Testis (tissue), 3 donors: ENCODE results near the gene SRCIN1. TPM values are rescaled to one million over a fixed set of nuclear protein-coding genes. Genes with fewer than 3 reads are reported as not detected.

ENCODE experiments used
- DNase-seq: peaks from one replicate; pipeline ENCODE4 v3.0.0-alpha.2; 2019
- H3K27ac ChIP-seq, 2 donors: fragments of 200-600 bp; sonication (generic); one replicate each; pipeline ENCODE4 v1.5.1; 2019
- H3K27me3 ChIP-seq: fragments of 200-600 bp; sonication (generic); one replicate; pipeline ENCODE4 v1.5.1; 2019
- H3K36me3 ChIP-seq: fragments of 200-600 bp; sonication (generic); one replicate; pipeline ENCODE4 v1.5.1; 2017; ENCODE audit warnings: low read depth; ENCODE audit errors: missing control alignments
- H3K4me1 ChIP-seq: fragments of 200-600 bp; sonication (generic); one replicate; pipeline ENCODE4 v1.5.1; 2019
- H3K4me3 ChIP-seq, 2 donors: fragments of 200-600 bp; sonication (generic); one replicate each; pipeline ENCODE4 v1.5.1; 2017 to 2019
- H3K9me3 ChIP-seq: fragments of 200-600 bp; sonication (generic); one replicate; pipeline ENCODE4 v1.5.1; 2017
- POLR2A ChIP-seq: fragments of 450-650 bp; IDR thresholded peaks from one replicate; pipeline ENCODE4 v1.6.1; 2017; ENCODE audit warnings: antibody characterized with exemption, mild to moderate bottlenecking, moderate library complexity
- WGBS, 2 donors: methylation state at CpG; one replicate each; pipeline ENCODE4 v1.1.5; 2018; 5-methylcytosine and 5-hydroxymethylcytosine counted together
- intact Hi-C: fragments of 100-400 bp; cut with DNase I; formaldehyde crosslinking; loops from one replicate; pipeline ENCODE4 v1.15.1; 2023; ENCODE audit warnings: low total_unique reads
- polyA plus RNA-seq: library from polyadenylated mRNA; stranded (reverse); fragments of 350-450 nt; fragmentation: Illumina TruSeq; extraction: RNeasy Lipid Tissue Mini Kit (QIAGEN cat#74804); gene quantifications from one replicate; pipeline ENCODE4 v1.2.3, GENCODE V29; 2014; ENCODE audit warnings: low read depth, low replicate concordance; ENCODE audit not compliant: insufficient read depth
- total RNA-seq, 2 donors: library from RNA; depleted of rRNA; stranded (reverse); fragments of >200 nt; gene quantifications; one replicate each; pipeline ENCODE4 v1.2.3, GENCODE V29; 2016
- TF ChIP-seq, protein P1 (sequence below), 3 experiments: fragments of 450-650 bp in 2 of 3; fragments of 200-600 bp in 1 of 3; sonication (generic) in 1 of 3; IDR thresholded peaks; one replicate each; pipeline ENCODE4 v1.5.1; 2016 to 2019; ENCODE audit warnings: antibody characterized with exemption in 3 of 3, mild to moderate bottlenecking in 2 of 3, moderate library complexity in 1 of 3

SRCIN1 gene
- total and polyA plus RNA-seq, 3 donors from 2014 or later: 3.2 to 8.9 (median 6.2) TPM

DNA sequence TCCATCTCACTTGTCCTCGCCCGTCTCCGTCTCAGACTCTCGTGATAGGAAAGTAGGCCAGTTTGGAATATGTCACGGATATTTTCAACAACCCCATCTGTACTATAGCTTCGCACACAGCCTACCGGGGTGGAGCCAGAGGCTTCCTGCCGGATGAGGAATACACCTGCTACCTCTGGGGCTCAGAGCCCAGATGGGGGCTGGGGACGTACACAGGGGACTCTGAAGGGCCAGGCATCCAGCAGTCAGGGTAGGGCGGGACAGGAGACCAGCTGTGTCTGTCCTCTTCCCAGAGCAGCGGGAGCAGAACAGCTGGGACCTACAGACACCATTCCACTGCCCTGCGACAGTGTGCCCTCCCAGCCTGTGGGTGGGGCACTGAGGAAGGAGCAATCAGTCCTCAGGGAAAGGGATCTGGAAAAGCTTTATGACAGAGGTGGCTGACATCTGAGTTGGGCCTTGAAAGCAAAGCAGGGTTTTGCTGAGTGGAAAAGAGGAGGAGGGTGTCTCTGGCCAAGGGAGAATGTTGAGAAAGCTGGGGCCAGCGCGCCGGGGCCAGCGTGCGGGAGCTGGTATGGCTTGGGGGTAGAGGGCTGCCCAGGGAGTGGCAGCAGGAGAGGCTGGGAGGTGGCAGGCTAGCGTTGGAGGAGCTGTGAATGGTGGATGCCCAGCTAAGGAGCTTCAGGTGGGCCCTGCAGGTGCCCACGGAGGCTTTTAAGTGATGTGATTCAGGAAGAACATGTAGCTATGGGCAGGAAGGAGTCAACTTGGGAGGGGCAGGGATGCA is 11.5 kb upstream of the SRCIN1 start:
- intact Hi-C loops: no loop called here
- Histone ChIP-seq H3K9me3 (no peaks in the 10 kb centered on the region), H3K27ac (no peak overlapping the region), H3K4me1 (no peaks in the 10 kb centered on the region), H3K4me3 (no peak overlapping the region), H3K27me3 (no peaks in the 10 kb centered on the region), H3K36me3 (no peaks in the 10 kb centered on the region)
- 90 to 91% methylated on average over 16 to 19 of the region's 19 CpGs for WGBS, 2 donors
- no peak for DNase-seq
- TF ChIP-seq POLR2A: no peak
- TF ChIP-seq, protein P1, sequence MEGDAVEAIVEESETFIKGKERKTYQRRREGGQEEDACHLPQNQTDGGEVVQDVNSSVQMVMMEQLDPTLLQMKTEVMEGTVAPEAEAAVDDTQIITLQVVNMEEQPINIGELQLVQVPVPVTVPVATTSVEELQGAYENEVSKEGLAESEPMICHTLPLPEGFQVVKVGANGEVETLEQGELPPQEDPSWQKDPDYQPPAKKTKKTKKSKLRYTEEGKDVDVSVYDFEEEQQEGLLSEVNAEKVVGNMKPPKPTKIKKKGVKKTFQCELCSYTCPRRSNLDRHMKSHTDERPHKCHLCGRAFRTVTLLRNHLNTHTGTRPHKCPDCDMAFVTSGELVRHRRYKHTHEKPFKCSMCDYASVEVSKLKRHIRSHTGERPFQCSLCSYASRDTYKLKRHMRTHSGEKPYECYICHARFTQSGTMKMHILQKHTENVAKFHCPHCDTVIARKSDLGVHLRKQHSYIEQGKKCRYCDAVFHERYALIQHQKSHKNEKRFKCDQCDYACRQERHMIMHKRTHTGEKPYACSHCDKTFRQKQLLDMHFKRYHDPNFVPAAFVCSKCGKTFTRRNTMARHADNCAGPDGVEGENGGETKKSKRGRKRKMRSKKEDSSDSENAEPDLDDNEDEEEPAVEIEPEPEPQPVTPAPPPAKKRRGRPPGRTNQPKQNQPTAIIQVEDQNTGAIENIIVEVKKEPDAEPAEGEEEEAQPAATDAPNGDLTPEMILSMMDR (IDR thresholded peaks at IDR 0.05): no peak

GRCh38 chr17:38616361-38616760 is 10.6 kb upstream of the SRCIN1 start:
- DNase-seq: no peak
- Histone ChIP-seq H3K9me3 (no peaks in the 10 kb centered on the region), H3K4me1 (no peaks in the 10 kb centered on the region), H3K27me3 (no peaks in the 10 kb centered on the region), H3K4me3 (no peak overlapping the region), H3K36me3 (no peaks in the 10 kb centered on the region), H3K27ac (no peak overlapping the region)
- 83 to 92% methylated on average over 5 of the region's 5 CpGs for WGBS, 2 donors
- intact Hi-C loops: no loop called here
- TF ChIP-seq, protein P1 (IDR thresholded peaks at IDR 0.05): no peak
- no peak for TF ChIP-seq POLR2A

DNA sequence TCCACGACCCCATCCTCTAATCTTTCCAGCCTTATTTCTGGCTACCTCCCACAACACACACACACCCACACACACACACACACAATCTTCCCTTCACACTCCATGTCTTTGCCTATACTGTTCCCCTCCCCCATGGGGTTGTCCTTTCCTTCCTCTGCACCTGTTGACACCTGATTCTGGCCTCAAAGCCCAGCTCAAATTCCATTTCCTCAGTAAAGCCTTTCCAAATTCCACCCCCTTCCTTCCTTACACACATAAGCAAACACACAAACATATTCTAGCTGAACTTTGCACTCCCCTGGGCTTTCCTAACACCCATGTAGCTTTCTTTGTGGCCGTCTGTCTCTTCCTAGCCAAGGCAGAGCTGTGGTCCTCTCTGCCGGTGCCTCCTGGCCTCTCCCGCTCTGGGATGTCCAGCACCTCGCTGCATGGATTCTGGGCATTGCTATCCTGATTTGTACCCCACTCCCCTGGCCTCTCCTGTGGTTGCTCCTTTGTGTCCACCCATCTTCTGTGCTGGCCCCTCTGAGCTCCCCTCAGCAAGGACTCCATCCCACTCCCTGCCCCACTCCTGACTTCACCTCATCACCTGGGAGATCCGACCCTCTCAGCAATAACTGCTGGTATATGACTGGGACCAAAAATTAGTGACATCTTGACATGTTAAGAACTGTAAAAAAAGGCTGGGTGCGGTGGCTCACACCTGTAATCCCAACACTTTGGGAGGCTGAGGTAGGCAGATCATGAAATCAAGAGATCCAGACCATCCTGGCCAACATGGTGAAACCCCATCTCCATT is 8.4 kb upstream of the SRCIN1 start:
- 81 to 90% methylated on average over 7 of the region's 7 CpGs for WGBS, 2 donors
- no peak for DNase-seq
- H3K4me3 ChIP-seq: no peak overlapping the region
- H3K9me3 ChIP-seq: no peaks in the 10 kb centered on the region
- intact Hi-C loops: no loop called here
- H3K27ac ChIP-seq: no peak overlapping the region
- TF ChIP-seq, protein P1 (IDR thresholded peaks at IDR 0.05): no peak
- TF ChIP-seq POLR2A: no peak
- no peaks in the 10 kb centered on the region for H3K27me3 ChIP-seq
- no peaks in the 10 kb centered on the region for H3K4me1 ChIP-seq
- no peaks in the 10 kb centered on the region for H3K36me3 ChIP-seq

DNA sequence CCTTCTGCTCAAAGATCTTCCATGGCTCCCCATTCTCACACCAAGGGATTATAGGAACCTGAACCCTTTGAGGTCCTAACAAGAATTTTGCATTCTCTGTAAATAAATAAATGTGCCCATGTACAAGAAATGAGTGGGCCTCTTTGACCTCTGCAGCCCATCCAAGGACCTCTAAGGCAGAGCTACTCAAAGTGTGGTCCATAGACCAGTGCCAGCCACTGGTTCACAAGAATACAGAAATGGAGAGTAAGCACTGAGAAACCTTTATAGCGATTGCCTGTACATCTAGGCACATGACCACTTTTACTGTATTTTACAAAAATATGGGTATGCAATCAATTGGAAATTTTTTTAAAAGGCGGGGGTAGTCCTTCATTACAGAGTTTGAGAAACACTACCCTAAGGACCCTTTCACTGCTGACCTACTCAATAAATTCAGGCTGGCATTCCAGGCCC is 7.8 kb upstream of the SRCIN1 start:
- DNase-seq: no peak
- no peak overlapping the region for H3K27ac ChIP-seq
- no peaks in the 10 kb centered on the region for H3K9me3 ChIP-seq
- H3K27me3 ChIP-seq: no peaks in the 10 kb centered on the region
- H3K4me3 ChIP-seq: no peak overlapping the region
- intact Hi-C loops: no loop called here
- TF ChIP-seq POLR2A: no peak
- TF ChIP-seq, protein P1 (IDR thresholded peaks at IDR 0.05): no peak
- WGBS, 2 donors: 86 to 93% methylated on average over 2 of the region's 2 CpGs
- H3K4me1 ChIP-seq: no peaks in the 10 kb centered on the region
- no peaks in the 10 kb centered on the region for H3K36me3 ChIP-seq
